GM12872 (cell line): ENCODE data around the gene UST.

Experiments
- CTCF ChIP-seq: IDR thresholded peaks from 3 replicates; pipeline ENCODE4 v1.5.1; 2011; ENCODE audit warnings: low read depth, mild to moderate bottlenecking, low read length, moderate library complexity; ENCODE audit not compliant: insufficient read depth

Gene UST

GRCh38 chr6:148884461-148884860 lies 137.6 kb downstream of the UST start:
- TF ChIP-seq CTCF = no peak

- no peak for TF ChIP-seq CTCF
Observed at GRCh38 chr6:148885136-148885865, 138.5 kb downstream of the UST start.

DNA sequence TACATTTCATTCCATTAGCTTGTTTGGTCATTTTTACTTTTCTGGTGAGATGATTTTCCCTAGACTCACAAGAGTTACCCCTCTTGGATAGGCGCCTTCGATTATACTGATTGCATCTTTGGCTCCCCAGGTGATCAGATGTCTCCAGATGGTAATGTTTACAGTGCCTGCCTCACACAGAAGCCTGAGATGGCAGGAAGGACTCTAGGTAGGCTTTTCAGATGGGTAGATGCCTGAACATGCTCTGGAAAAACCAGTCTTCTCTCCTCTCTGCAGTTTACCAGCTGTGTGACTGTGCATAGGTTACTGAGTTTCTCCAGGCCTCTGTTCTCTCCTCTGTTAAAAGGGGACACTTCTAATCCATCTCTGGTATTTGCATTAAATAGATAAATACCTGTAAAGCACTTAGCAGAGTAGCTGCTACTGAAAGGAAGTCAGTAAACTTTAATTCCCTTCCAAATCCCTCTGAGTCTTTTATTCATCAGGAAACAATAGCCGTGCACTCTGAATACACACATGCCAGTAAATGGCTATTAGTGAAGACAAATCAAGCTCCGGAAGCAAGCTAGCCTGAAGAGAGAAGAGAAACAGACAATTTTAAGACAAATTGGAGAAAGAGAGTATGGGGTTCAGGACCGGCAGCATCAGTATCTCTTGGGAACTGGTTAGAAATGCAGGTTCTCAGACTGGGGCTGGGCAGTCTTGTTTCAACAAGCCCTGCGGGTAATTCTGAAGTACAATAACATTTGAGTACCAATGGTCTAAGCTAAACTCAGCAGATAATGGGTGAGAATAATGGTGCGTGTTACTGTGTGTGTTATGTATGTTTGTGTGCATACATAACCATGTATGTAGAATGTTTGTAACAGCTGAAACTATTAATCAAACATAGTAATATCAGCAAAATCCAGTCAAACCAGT lies 139.4 kb downstream of the UST start:
- TF ChIP-seq CTCF = no peak

DNA sequence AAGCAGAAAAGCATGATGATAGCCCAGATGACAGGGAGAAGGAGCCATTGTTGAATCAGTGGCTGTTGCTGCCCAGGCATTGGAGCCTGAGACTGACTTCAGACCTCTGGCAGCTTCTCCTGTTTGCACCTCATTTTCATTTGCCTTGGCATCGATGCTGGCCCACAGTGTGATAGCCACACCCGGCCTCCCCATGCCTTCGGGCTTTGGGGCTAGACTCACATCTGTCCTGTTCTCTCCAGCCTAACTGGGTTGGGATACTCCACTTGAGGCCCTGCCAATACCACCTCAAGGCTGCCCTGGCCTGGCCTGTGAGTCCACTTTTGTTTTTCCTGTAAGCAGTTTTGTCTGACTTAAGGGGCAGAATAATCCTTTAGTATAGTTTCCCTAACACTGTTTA lies 140.4 kb downstream of the UST start:
- no peak for TF ChIP-seq CTCF

- TF ChIP-seq CTCF = no peak
Observed at GRCh38 chr6:148888856-148889255, 142.0 kb downstream of the UST start.

GRCh38 chr6:148890096-148890495 lies 143.3 kb downstream of the UST start:
- TF ChIP-seq CTCF = no peak

DNA sequence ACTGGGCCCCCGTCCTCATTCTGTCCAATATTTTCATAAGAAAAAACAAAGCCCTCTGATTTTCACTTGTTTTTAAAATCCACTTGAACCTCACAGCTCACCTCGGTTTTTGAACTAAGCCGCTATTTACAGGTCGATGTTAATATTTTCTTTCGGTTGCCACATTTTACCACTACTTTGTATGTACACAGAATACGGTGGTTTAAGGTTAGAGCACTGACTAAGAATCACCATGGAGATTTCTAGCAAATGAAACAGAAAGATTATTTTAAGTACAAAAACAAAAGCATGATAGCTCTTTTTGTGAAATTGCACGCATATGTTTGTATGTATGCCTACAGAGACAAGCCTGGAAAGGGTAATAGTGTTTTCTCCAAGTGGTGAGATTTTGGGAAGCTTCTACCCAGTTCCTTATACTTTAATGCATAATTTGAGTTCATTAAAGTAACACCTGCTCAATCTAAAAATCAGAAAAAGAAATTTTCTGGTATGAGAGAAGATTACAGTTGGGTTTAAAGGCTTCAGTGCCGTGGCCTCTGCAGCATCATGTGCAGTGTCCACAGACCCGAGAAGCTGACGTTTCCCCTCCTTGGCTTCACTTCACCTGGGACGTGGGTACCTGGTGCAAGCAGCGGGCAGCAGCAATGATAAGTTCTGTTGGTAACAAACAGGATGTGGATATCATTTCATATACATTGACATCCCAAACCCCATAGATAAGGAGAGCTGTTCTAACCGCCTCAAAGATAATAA lies 144.0 kb downstream of the UST start:
- no peak for TF ChIP-seq CTCF
